Measurements from ENCODE around the gene MYL7. TPM values are rescaled to one million over a fixed set of nuclear protein-coding genes. Genes with fewer than 3 reads are reported as not detected.

MYL7 gene
- total and polyA plus RNA-seq, 2 experiments from 2014 or later, result 4.8 TPM; not detected in 1

- Mint-ChIP-seq H3K27ac (no peak overlapping the region), H3K4me3 (no peak overlapping the region), H3K4me1 (peaks cover 13% of the 10 kb centered on the region), H3K27me3 (ENCODE audit: insufficient read depth, low read depth, poor library complexity) (peaks cover 2% of the 10 kb centered on the region), H3K36me3 (ENCODE audit: low read depth) (no peaks in the 10 kb centered on the region), H3K9me3 (peaks cover 6% of the 10 kb centered on the region; the same call in 2 of the 3 replicates)
- H2AFZ ChIP-seq, result no peak overlapping the region
- TF ChIP-seq ZNF331 (CRISPR knock-in tag; IDR thresholded peaks at IDR 0.05; ENCODE audit: low read depth) (no peak), EZH2phosphoT487 (IDR thresholded peaks at IDR 0.05; ENCODE audit: unreplicated experiment) (no peak), CREB1 (CRISPR knock-in tag; IDR thresholded peaks at IDR 0.05; ENCODE audit: low read depth) (no peak), STAT1 (IDR thresholded peaks at IDR 0.05; ENCODE audit: unreplicated experiment) (no peak), ZNF114 (CRISPR knock-in tag; IDR thresholded peaks at IDR 0.05) (no peak), JUNB (IDR thresholded peaks at IDR 0.05; ENCODE audit: unreplicated experiment) (no peak), NANOG (IDR thresholded peaks at IDR 0.05; ENCODE audit: borderline replicate concordance) (no peak), REST (IDR thresholded peaks at IDR 0.05; ENCODE audit: unreplicated experiment) (no peak), ZNF462 (CRISPR knock-in tag; IDR thresholded peaks at IDR 0.05) (no peak), EZH2 (IDR thresholded peaks at IDR 0.05; ENCODE audit: low read depth, unreplicated experiment) (no peak), POLR2AphosphoS5 (IDR thresholded peaks at IDR 0.05; ENCODE audit: low read depth) (no peak)
- TF ChIP-seq, protein P1, sequence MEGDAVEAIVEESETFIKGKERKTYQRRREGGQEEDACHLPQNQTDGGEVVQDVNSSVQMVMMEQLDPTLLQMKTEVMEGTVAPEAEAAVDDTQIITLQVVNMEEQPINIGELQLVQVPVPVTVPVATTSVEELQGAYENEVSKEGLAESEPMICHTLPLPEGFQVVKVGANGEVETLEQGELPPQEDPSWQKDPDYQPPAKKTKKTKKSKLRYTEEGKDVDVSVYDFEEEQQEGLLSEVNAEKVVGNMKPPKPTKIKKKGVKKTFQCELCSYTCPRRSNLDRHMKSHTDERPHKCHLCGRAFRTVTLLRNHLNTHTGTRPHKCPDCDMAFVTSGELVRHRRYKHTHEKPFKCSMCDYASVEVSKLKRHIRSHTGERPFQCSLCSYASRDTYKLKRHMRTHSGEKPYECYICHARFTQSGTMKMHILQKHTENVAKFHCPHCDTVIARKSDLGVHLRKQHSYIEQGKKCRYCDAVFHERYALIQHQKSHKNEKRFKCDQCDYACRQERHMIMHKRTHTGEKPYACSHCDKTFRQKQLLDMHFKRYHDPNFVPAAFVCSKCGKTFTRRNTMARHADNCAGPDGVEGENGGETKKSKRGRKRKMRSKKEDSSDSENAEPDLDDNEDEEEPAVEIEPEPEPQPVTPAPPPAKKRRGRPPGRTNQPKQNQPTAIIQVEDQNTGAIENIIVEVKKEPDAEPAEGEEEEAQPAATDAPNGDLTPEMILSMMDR (conservative IDR thresholded peaks at IDR 0.05; ENCODE audit: low read depth in 2 of 2), result no peak
- TF ChIP-seq, protein P2, sequence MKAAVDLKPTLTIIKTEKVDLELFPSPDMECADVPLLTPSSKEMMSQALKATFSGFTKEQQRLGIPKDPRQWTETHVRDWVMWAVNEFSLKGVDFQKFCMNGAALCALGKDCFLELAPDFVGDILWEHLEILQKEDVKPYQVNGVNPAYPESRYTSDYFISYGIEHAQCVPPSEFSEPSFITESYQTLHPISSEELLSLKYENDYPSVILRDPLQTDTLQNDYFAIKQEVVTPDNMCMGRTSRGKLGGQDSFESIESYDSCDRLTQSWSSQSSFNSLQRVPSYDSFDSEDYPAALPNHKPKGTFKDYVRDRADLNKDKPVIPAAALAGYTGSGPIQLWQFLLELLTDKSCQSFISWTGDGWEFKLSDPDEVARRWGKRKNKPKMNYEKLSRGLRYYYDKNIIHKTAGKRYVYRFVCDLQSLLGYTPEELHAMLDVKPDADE (IDR thresholded peaks at IDR 0.05), result no peak
- no peaks in the 10 kb centered on the region for H4K20me1 ChIP-seq (replicated peaks; ENCODE audit: insufficient read depth)
- H3K9me2 ChIP-seq (ENCODE audit: insufficient read depth), result no peaks in the 10 kb centered on the region
- H3K79me2 ChIP-seq (replicated peaks; ENCODE audit: insufficient read depth), result no peaks in the 10 kb centered on the region
- no peaks in the 10 kb centered on the region for H3F3A ChIP-seq (replicated peaks; ENCODE audit: low read depth)
- H3K4me2 ChIP-seq, result no peak overlapping the region
- H3K4me1 ChIP-seq (ENCODE audit: insufficient read depth), result no peaks in the 10 kb centered on the region
- H3K27me3 ChIP-seq (ENCODE audit: insufficient read depth), result no peaks in the 10 kb centered on the region
- no peak overlapping the region for H3K27ac ChIP-seq (ENCODE audit: low read depth)
- ATAC-seq (no peak), DNase-seq (ENCODE audit: low spot score) (no peak)
- no peaks in the 10 kb centered on the region for H3K36me3 ChIP-seq (ENCODE audit: insufficient read depth)
- H3K4me3 ChIP-seq, result no peak overlapping the region
Measured at GRCh38 chr7:44162179-44162578, 21.0 kb upstream of the MYL7 start.
